MM.1S (cell line): Measurements from ENCODE around the gene SLC13A3.

Experiments
- EZH2 ChIP-seq: fragments of 300-600 bp; sonication (generic); optimal IDR thresholded peaks from 2 replicates; pipeline ENCODE3; 2017; ENCODE audit warnings: low read depth, mild to moderate bottlenecking, antibody characterized with exemption, low read length, mixed read lengths
- EZH2phosphoT487 ChIP-seq: fragments of 300-600 bp; sonication (generic); IDR thresholded peaks from 2 replicates; pipeline ENCODE4 v1.6.1; 2018; ENCODE audit warnings: antibody characterized with exemption, low read length
- TF ChIP-seq, protein P1 (sequence below): fragments of 300-600 bp; sonication (generic); IDR thresholded peaks from 2 replicates; pipeline ENCODE4 v1.5.1; 2016; ENCODE audit warnings: antibody characterized with exemption, low read length, mixed read lengths

DNA sequence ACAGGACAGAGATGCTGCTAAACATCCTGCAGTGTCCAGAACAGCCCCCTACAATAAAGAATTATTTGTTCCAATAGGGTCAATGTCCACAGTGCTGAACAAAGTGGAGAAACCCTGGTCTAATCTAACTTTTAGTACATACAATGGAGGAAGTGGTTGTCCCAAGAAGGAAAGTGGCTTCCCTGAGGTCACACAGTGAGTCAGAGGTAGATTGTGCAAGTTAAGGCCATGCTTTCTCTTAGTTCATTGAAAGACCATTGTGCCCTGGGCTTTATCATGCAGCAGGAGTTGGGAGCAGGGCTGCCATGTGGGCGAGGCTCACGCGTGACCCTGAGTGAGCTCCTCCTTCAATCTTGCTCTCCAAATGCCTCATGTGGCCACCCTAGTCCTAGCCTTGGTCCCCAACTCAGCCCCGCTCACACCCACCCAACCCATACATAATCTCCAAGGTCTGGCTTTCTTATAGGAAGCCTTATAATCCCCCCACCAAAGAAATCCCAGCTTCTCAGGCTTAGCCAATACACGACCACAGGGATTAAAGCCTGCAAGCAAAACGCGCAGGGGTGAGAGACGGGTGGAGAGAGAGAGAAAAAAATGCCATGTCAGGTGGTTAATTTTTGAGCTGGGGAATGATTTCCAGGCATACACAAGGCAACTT is 19.9 kb downstream of the SLC13A3 start:
- TF ChIP-seq, protein P1, sequence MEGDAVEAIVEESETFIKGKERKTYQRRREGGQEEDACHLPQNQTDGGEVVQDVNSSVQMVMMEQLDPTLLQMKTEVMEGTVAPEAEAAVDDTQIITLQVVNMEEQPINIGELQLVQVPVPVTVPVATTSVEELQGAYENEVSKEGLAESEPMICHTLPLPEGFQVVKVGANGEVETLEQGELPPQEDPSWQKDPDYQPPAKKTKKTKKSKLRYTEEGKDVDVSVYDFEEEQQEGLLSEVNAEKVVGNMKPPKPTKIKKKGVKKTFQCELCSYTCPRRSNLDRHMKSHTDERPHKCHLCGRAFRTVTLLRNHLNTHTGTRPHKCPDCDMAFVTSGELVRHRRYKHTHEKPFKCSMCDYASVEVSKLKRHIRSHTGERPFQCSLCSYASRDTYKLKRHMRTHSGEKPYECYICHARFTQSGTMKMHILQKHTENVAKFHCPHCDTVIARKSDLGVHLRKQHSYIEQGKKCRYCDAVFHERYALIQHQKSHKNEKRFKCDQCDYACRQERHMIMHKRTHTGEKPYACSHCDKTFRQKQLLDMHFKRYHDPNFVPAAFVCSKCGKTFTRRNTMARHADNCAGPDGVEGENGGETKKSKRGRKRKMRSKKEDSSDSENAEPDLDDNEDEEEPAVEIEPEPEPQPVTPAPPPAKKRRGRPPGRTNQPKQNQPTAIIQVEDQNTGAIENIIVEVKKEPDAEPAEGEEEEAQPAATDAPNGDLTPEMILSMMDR, result no peak
- TF ChIP-seq EZH2 (no peak), EZH2phosphoT487 (no peak)
